ENCODE measurements around the gene CLRN2.
"Not testable (repeated sequence)": the region's sequence is repeated elsewhere in the genome, so short reads cannot be mapped to it uniquely, and the experiment has no call there.

CLRN2 gene

GRCh38 chr4:17515445-17516407 is 761 bp downstream of the CLRN2 start:
- Mint-ChIP-seq H3K4me1 (peaks cover 7 to 16% of the 10 kb centered on the region in 2 donors), H3K9me3 (no peaks in the 10 kb centered on the region)
- ATAC-seq (replicated peaks): no peak

GRCh38 chr4:17516980-17517379 is 2.0 kb downstream of the CLRN2 start:
- H3K4me3 Mint-ChIP-seq: no peak overlapping the region
- H3K4me1 Mint-ChIP-seq: peaks cover 5 to 9% of the 10 kb centered on the region in 2 donors
- peaks cover 14 to 36% of the 10 kb centered on the region in 2 donors for H3K27me3 Mint-ChIP-seq
- H3K27ac Mint-ChIP-seq: no peak overlapping the region
- H3K9me3 Mint-ChIP-seq: no peaks in the 10 kb centered on the region
- ATAC-seq (replicated peaks): no peak
- H3K36me3 Mint-ChIP-seq: no peaks in the 10 kb centered on the region
- no peak for DNase-seq

More at GRCh38 chr4:17515445-17516407, 761 bp downstream of the CLRN2 start:
- Mint-ChIP-seq H3K4me3 (no peak overlapping the region), H3K36me3 (peaks cover 0 to under 1% of the 10 kb centered on the region in 2 donors), H3K27me3 (peaks cover 10 to 36% of the 10 kb centered on the region in 2 donors), H3K27ac (no peak overlapping the region)
- DNase-seq: no peak

- H3K27ac Mint-ChIP-seq: no peak overlapping the region
- H3K4me1 Mint-ChIP-seq: peaks cover 2 to 4% of the 10 kb centered on the region in 2 donors
- DNase-seq (no peak), ATAC-seq (replicated peaks) (no peak)
- H3K4me3 Mint-ChIP-seq: no peak overlapping the region
- no peaks in the 10 kb centered on the region for H3K9me3 Mint-ChIP-seq
- no peaks in the 10 kb centered on the region for H3K36me3 Mint-ChIP-seq
- peaks cover 14 to 36% of the 10 kb centered on the region in 2 donors for H3K27me3 Mint-ChIP-seq
Measured at GRCh38 chr4:17517664-17518063, 2.7 kb downstream of the CLRN2 start.

GRCh38 chr4:17521595-17521994 is 6.6 kb downstream of the CLRN2 start:
- Mint-ChIP-seq H3K4me1 (peaks cover 5 to 7% of the 10 kb centered on the region in 2 donors), H3K36me3 (no peaks in the 10 kb centered on the region), H3K9me3 (no peaks in the 10 kb centered on the region), H3K27me3 (peaks cover 22 to 34% of the 10 kb centered on the region in 2 donors), H3K27ac (no peak overlapping the region), H3K4me3 (no peak overlapping the region)
- ATAC-seq (replicated peaks): no peak
- DNase-seq: no peak

DNA sequence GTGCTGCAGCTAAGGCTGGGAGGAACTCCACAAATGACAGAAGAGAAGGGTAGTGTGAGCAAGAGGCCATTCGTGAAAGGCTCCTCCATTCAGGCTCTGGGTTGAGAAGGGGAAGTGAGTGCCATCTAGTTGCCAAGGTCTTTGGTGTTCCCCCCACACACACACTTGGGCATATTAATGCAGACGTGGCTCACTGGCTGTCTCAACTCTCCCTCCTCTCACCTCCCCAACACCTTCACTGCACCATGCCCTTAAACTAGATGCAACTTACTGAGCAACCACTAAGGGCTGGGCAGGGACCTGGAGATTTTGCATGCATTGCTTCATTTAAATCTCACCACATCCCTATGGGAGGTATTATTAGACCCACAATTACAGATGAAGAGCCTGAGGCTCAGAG is 8.7 kb downstream of the CLRN2 start:
- Mint-ChIP-seq H3K27me3 (peaks cover 21 to 31% of the 10 kb centered on the region in 2 donors), H3K9me3 (no peaks in the 10 kb centered on the region), H3K27ac (no peak overlapping the region), H3K36me3 (no peaks in the 10 kb centered on the region), H3K4me3 (no peak overlapping the region), H3K4me1 (peaks cover 5 to 7% of the 10 kb centered on the region in 2 donors)
- ATAC-seq (replicated peaks) (peak; percentile 82 to 90), DNase-seq (no peak)

DNA sequence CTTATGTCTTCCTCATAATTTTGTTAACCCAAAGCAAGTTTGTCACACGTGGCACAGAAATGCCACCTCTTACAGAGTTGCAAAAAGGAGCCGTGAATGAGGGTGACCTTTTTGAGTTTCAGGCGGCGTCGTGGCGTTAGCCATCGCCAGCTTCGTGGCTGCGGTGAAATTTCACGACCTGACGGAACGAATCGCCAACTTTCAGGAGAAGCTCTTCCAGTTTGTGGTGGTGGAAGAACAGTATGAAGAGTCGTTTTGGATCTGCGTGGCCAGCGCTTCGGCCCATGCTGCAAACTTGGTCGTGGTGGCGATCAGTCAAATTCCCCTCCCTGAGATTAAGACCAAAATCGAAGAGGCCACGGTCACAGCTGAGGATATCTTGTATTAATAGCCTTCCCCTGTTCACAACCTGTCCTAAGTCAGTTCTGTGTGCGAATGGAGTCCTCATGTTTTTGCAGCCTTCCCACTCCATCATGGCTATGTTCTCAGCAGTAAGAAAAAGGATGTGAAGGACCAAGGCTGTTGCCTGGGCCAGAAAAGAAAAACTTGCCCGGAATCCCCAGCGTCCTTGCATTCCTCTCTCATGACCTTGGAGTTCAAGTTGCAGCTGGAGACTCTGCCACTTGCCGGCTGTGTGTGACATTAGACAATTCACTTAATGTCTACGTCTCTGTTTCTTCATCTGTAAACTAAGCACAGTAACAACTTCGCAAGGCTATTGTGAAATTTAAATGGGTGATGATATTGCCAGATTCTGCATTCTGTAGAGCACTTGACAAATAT is 11.9 kb downstream of the CLRN2 start:
- H3K27me3 Mint-ChIP-seq: peaks cover 17 to 26% of the 10 kb centered on the region in 2 donors
- no peak overlapping the region for H3K27ac Mint-ChIP-seq
- no peak for ATAC-seq (replicated peaks)
- no peak for DNase-seq
- no peaks in the 10 kb centered on the region for H3K9me3 Mint-ChIP-seq
- peaks cover 5 to 7% of the 10 kb centered on the region in 2 donors for H3K4me1 Mint-ChIP-seq
- H3K36me3 Mint-ChIP-seq: no peaks in the 10 kb centered on the region
- H3K4me3 Mint-ChIP-seq: no peak overlapping the region

DNA sequence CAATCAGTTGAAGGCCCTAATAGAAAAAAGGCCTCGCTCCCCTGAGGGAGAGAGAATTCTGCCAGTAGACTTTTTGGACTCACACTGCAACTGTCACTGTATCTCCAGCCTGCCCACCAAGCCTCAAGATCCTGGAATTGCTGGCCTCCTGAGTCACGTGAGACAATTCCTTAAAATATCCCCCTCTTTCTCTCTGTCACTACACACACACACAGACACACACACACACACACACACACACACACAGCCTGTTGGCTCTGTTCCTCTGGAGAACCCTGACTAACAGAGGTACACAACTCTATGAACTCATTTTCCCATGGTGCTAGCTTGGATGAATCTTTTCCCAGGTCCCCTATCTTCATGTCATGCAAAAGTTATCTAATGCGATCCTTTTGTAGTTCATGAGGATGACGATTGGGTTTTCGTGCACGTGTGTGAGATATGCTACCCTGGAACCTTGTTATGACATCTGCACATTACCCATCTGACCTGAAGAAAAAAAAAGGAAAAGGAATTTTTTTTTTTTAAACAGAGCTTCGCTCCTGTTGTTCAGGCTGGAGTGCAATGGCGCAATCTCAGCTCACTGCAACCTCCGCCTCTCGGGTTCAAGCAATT is 13.7 kb downstream of the CLRN2 start:
- H3K4me1 Mint-ChIP-seq: peaks cover 2% of the 10 kb centered on the region in 2 donors
- H3K27ac Mint-ChIP-seq: no peak overlapping the region
- H3K9me3 Mint-ChIP-seq: no peaks in the 10 kb centered on the region
- H3K36me3 Mint-ChIP-seq: no peaks in the 10 kb centered on the region
- ATAC-seq (replicated peaks): no peak
- no peak for DNase-seq
- H3K27me3 Mint-ChIP-seq: peaks cover 15 to 26% of the 10 kb centered on the region in 2 donors
- no peak overlapping the region for H3K4me3 Mint-ChIP-seq

DNA sequence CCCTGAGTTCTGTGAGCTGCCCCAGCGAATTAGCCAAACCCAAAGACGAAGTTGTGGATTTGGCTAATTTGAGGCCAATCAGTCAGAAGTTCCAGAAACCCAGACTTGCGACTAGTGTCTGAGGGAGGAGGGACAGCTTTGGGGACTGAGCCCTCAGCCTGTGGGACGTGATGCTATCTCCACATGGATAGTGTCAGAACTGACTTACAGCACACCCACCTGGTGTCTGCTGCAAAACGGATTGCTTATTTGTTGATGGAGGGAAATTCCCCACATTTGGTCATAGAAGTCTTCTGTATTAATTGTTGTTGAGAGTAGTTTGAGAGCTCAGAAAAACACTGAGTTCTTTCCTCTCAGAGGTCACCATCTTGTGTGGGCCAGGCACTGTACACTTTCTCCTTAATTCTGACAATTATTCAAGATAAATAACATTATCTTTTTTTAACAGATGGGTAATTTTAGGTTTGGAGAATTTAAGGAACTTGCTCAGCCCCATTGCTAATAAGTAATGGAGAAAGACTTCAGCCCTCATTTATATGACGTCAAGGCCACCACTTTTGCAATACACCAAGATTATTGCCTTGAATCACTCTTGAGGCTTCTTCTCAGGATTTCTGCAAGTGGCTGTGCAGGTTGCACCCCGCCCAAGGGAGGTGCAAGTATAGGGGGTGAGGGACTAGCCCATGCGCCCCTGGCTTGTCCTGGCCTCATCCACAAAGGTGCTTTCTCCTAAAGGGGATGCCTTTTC is 16.7 kb downstream of the CLRN2 start:
- peaks cover 19 to 22% of the 10 kb centered on the region in 2 donors for H3K27me3 Mint-ChIP-seq
- no peak for ATAC-seq (replicated peaks)

GRCh38 chr4:17534705-17535104 is 19.7 kb downstream of the CLRN2 start:
- no peak for DNase-seq
- Mint-ChIP-seq H3K9me3 (peaks cover 0 to 2% of the 10 kb centered on the region in 2 donors), H3K27me3 (peaks cover 5 to 9% of the 10 kb centered on the region in 2 donors), H3K27ac (no peak overlapping the region), H3K36me3 (no peaks in the 10 kb centered on the region), H3K4me3 (no peak overlapping the region), H3K4me1 (peaks cover 2 to 4% of the 10 kb centered on the region in 2 donors)
- ATAC-seq (replicated peaks): no peak

More for the DNA sequence above, 16.7 kb downstream of the CLRN2 start:
- Mint-ChIP-seq H3K4me3 (no peak overlapping the region), H3K4me1 (peaks cover 2 to 4% of the 10 kb centered on the region in 2 donors), H3K9me3 (peaks cover 0 to 2% of the 10 kb centered on the region in 2 donors), H3K36me3 (no peaks in the 10 kb centered on the region), H3K27ac (no peak overlapping the region)
- no peak for DNase-seq

DNA sequence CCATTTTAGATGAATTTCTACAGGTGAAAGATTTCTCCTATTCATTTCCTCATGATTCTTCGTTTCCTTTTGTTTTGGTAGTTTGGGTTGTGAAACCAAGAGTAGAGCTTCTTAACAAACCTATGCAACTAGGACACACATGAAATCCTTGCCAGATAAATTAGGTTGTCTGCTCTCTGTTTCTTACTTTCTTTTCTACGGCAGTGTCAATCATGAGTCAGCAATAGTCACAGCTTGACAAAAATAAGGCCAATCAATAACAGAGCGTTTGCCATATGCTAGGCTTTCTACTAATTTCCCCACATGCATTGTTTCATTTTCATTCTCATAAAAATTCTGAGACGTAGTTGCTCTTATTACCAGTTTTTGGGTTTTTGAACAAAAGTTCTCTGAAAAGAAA is 20.3 kb downstream of the CLRN2 start:
- H3K36me3 Mint-ChIP-seq: no peaks in the 10 kb centered on the region
- H3K4me3 Mint-ChIP-seq: no peak overlapping the region
- H3K27ac Mint-ChIP-seq: no peak overlapping the region
- peaks cover 9 to 12% of the 10 kb centered on the region in 2 donors for H3K27me3 Mint-ChIP-seq
- DNase-seq: no peak
- no peak for ATAC-seq (replicated peaks)
- H3K4me1 Mint-ChIP-seq: peaks cover 2 to 4% of the 10 kb centered on the region in 2 donors
- peaks cover 0 to 2% of the 10 kb centered on the region in 2 donors for H3K9me3 Mint-ChIP-seq

- Mint-ChIP-seq H3K27ac (no peak overlapping the region), H3K36me3 (no peaks in the 10 kb centered on the region), H3K27me3 (peaks cover 13 to 15% of the 10 kb centered on the region in 2 donors), H3K4me3 (no peak overlapping the region), H3K4me1 (peaks cover 2 to 4% of the 10 kb centered on the region in 2 donors), H3K9me3 (peaks cover 0 to 2% of the 10 kb centered on the region in 2 donors)
- DNase-seq (no peak), ATAC-seq (replicated peaks) (no peak)
Measured at GRCh38 chr4:17535906-17536305, 20.9 kb downstream of the CLRN2 start.

DNA sequence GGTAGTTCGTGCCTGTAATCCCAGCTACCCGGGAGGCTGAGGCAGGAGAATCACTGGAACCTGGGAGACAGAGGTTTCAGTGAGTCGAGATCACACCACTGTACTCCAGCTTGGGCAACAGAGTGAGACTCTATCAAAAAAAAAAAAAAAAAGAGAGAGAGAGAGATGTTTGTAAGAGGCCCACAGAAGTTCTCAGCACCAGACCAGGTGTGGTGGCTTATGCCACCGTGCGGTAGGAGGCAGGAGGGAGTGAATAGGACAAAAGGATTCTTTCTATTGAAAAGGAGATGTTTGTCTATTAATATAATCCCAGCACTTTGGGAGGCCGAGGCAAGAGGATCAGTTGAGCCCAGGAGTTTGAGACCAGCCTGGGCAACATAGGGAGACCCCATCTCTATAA is 22.1 kb downstream of the CLRN2 start:
- not testable (repeated sequence) for H3K36me3 Mint-ChIP-seq; ATAC-seq (replicated peaks); DNase-seq; H3K4me3 Mint-ChIP-seq; H3K4me1 Mint-ChIP-seq; H3K9me3 Mint-ChIP-seq; H3K27ac Mint-ChIP-seq
- H3K27me3 Mint-ChIP-seq: peaks cover 16 to 19% of the 10 kb centered on the region in 2 donors

- no peak overlapping the region for H3K27ac Mint-ChIP-seq
- peaks cover 0 to 6% of the 10 kb centered on the region in 2 donors for H3K4me1 Mint-ChIP-seq
- DNase-seq (no peak), ATAC-seq (replicated peaks) (no peak)
- H3K4me3 Mint-ChIP-seq: no peak overlapping the region
- H3K36me3 Mint-ChIP-seq: no peaks in the 10 kb centered on the region
- H3K9me3 Mint-ChIP-seq: no peaks in the 10 kb centered on the region
- H3K27me3 Mint-ChIP-seq: peaks cover 19 to 25% of the 10 kb centered on the region in 2 donors
Measured at GRCh38 chr4:17544205-17544604, 29.2 kb downstream of the CLRN2 start.

Measured in stimulated activated naive B cell treated with anti-CD40 and anti-IgM and Interleukin-4, amounts not matched to agents 10 μg/mL and 1 μg/mL and 100 μg/mL, for 72 hours (primary cell).